HG02970 (cell line): ENCODE data around the gene ISYNA1.

Source experiments
- ATAC-seq: cut with Tn5 transposase; IDR thresholded peaks from one replicate; pipeline ENCODE4 v1.9.1; 2021; ENCODE audit warnings: mild to moderate bottlenecking, moderate library complexity, moderate number of reproducible peaks; ENCODE audit not compliant: unreplicated experiment, low FRiP score

Gene ISYNA1

GRCh38 chr19:18445262-18445948 lies 7.5 kb upstream of the ISYNA1 start:
- ATAC-seq: no peak

GRCh38 chr19:18444513-18444912 lies 6.6 kb upstream of the ISYNA1 start:
- no peak for ATAC-seq

- no peak for ATAC-seq
Observed at GRCh38 chr19:18443831-18444230, 5.9 kb upstream of the ISYNA1 start.

GRCh38 chr19:18443406-18443805 lies 5.5 kb upstream of the ISYNA1 start:
- ATAC-seq: no peak

GRCh38 chr19:18442941-18443340 lies 5.0 kb upstream of the ISYNA1 start:
- ATAC-seq: no peak

GRCh38 chr19:18441804-18442788 lies 4.2 kb upstream of the ISYNA1 start:
- ATAC-seq: no peak

- ATAC-seq: no peak
Observed at GRCh38 chr19:18440936-18441803, 3.2 kb upstream of the ISYNA1 start.

GRCh38 chr19:18440415-18440877 lies 2.5 kb upstream of the ISYNA1 start:
- no peak for ATAC-seq

GRCh38 chr19:18439910-18440237 lies 1.9 kb upstream of the ISYNA1 start:
- ATAC-seq: no peak

GRCh38 chr19:18439025-18439909 lies 1.3 kb upstream of the ISYNA1 start:
- no peak for ATAC-seq

- no peak for ATAC-seq
Observed at GRCh38 chr19:18438331-18439024, 545 bp upstream of the ISYNA1 start.

GRCh38 chr19:18436671-18437490 lies 1.1 kb downstream of the ISYNA1 start:
- peak; percentile 46 for ATAC-seq

- no peak for ATAC-seq
Observed at GRCh38 chr19:18435842-18436670, 1.9 kb downstream of the ISYNA1 start.

- no peak for ATAC-seq
Observed at GRCh38 chr19:18435178-18435841, 2.6 kb downstream of the ISYNA1 start.

GRCh38 chr19:18434411-18435175 lies 3.3 kb downstream of the ISYNA1 start:
- no peak for ATAC-seq

GRCh38 chr19:18433735-18434398 lies 4.1 kb downstream of the ISYNA1 start:
- no peak for ATAC-seq
